GM19023 (cell line): ENCODE data around the gene TIAM1.

ENCODE experiments used
- ATAC-seq: cut with Tn5 transposase; IDR thresholded peaks from one replicate; pipeline ENCODE4 v1.9.1; 2021; ENCODE audit warnings: mild to moderate bottlenecking, moderate library complexity; ENCODE audit not compliant: unreplicated experiment

Gene TIAM1

DNA sequence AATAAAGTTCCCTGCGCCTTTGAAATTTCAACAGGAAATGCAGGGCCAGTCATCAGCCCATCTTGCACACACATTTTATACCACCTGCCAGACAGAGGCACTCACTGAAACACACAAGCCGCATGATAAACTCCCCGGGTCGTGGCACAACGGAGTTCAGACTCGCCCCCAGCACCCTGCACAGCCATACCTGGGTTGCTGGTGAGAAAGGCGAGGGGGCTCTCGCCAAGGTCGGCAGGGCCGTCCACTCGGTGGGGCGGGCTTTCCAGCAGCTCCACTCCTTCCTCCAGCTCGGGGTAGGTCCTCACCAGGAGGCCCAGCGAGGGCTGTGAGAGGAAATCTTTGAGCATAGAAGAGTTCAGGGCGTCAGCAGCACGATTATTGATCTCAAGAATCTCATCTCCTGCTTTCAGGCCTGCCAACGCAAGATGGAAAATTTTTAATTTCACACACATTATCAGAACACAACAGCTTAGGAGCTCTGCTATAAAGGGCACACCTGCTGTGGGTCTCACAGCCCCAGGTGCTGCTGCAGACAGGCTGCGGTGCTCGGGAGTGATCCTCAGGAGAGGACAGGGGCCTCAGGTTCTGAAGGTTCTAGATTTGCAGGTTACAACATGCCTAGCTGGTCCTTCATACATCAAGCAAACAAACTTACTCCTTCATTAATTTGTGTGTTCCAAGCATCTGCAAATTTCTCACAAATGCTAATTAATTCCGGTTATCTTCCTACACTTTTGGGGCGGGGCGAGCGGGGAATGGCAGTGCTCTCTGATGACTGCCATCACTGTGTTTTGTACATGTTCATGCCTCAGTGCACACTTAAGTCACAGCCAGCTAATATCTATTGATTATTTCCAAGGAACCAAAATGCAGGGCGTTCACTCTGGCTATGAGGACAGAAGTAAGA lies 161.6 kb downstream of the TIAM1 start:
- ATAC-seq = no peak

- ATAC-seq = no peak
Observed at GRCh38 chr21:31181082-31181750, 162.8 kb downstream of the TIAM1 start.

DNA sequence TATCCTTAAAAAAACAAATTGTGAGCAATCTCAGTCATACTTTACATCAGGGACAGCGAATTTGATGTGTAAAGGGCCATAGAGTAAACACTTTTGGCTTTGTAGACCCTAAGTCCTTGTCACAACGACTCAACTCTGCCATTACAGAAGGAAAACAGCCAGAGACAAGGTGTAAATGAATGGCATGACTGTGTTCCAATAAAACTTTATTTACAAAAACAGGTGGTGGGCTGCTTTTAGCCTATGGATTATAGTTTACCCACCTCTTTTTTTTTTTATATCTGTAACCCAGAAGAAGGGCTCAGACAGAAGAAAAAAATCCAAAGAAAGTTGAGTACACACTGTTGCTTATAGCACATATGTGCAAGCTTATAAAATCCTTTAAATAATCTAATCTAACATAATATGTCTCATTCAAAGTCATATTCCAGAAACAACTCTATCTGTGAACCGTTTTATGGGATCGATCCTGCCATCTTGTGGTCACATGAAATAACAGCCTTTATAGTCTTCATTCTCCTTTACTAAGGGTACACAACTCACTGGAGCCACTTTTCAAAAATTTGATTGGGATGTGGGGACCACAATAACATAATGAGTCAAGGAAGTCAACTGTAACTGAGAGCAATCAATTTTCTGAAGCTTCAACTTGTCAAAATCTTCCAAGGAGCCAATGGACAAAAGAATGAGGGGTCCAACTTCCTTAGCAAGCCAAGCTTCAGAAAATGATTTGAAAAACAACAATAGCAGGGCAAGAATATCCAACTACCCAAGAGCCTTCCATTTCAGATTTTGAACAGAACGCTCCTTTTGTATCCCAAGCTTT lies 163.6 kb downstream of the TIAM1 start:
- no peak for ATAC-seq

GRCh38 chr21:31176725-31177124 lies 167.3 kb downstream of the TIAM1 start:
- no peak for ATAC-seq

GRCh38 chr21:31176080-31176551 lies 167.9 kb downstream of the TIAM1 start:
- ATAC-seq = no peak

DNA sequence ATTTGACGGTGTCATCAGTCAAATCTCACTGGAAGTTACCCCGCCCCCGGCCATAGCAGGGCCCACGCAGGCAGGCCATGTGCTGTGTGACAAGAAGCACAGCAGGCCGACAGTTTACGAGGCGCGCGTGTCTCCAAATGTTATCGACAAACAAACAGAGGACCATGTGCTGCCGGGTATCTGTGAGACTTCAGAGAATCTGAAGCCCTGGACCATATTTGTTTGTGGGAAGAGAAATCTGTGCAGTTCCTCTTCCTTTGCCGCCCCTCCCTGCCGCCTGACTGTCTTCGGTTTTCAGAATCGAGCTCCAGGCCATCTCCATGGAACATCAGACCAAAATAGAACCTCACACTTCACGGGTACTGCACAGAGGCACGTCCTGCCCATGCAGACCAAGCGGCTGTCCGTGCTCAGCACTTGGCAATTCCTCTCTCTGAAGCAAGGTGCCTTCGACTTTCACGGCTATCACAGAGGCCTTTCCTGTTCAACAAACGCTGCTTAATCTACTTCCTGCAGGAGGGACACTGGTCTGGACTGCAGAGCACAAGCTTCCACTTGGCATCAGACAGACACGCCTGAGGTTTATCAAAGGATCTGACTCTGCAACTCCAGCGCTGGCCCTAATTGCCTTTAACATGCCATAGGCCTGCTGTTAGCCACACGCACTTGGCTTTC lies 170.0 kb downstream of the TIAM1 start:
- no peak for ATAC-seq

DNA sequence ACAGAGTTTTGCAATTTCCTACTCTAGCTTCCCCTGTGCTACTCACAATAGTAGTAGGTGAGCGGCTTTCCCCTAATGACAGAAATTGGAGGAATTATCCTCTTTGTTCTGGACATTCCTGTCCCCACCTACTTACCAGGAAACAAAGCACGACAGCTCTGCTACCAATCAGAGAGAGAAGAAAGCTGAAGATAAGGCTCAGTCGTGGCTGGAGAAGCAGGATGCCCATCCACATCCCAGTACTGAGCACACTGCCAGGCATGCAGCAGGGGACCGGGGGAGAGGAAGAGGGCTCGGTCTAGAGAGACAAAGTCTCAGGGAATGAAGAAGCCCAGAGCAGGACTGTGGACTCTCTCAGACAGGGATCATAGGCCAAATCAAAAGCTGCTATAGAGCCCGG lies 171.7 kb downstream of the TIAM1 start:
- ATAC-seq = no peak

DNA sequence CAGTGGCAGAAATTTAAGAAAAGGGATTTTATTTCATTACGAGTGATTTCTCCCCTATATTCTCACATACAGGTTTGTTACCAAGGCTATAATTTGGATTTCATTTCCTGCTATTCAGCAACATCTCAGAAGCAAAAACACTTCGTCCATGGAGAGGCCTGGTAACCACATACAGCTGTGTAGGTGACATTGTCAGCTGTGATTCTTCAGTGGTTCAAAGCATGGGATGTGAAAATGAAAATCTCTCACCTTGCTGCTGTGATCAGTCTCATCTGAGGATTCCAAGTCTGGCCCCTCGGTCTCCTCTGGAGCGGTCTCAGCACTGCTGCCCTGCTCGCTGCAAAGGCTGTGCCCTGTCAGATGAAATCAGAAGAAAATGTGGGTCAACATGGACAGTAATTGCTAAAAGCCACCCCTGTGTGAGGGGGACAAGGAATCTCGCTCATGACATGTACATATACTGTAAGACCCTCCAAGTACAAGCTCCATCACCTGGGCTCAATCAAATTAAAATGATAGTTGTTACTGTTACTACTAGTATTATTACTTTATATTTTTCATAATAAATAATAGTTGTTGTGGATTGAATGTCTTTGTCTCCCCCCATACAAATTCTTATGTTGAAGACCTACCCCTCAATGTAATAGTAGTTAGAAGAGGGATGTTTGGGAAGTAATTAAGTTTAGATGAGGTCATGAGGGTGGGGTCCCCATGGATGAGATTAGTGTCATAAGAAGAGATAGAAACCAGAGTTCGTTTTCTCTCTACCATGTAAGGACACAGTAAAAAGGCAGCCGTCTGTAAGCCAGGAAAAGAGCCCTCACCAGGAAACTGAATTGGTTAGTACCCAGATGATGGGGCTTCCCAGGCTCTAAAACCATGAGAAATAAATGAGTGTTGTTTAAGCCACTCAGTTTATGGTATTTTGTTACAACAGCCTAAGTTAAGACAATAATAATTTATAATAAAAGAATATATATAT lies 179.1 kb downstream of the TIAM1 start:
- ATAC-seq = no peak

DNA sequence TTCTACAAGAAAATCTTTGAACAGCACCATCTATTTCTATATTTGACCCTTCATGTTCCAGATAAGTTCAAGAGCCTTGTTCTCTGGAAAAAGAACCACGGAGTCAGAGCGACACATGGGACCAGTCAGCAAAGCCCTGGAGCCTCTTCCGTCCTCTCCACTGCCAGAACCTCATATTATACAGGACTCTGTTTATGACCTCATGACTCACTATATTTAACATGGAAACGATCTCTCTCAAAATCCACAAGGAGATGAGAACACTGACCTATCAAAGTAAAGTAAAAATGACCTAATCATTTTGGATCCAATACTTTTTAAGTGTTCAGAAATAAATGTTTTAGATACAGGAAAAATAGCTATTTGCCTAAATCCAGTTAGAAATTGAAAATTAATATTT lies 181.2 kb downstream of the TIAM1 start:
- ATAC-seq = no peak

- no peak for ATAC-seq
Observed at GRCh38 chr21:31162079-31162699, 181.9 kb downstream of the TIAM1 start.

DNA sequence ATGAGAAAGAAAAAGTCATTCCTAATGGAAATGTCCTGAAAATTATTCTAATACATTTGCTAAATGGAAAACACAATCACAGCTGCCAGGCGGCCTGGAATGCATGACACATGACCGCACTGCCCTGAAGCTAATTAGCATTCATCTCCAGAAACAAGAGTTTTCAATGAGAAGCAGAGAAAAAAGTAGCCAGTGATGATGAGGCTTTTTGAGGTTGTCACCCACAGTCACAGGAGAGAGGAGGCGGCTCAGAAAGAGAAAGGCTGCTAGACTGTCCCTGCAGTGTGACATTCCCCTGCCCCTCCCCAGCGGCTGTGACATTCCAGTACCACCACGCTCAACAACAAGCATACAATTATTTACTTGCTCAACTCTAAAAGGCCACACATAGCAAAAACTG lies 182.9 kb downstream of the TIAM1 start:
- no peak for ATAC-seq

GRCh38 chr21:31159808-31160207 lies 184.3 kb downstream of the TIAM1 start:
- no peak for ATAC-seq

DNA sequence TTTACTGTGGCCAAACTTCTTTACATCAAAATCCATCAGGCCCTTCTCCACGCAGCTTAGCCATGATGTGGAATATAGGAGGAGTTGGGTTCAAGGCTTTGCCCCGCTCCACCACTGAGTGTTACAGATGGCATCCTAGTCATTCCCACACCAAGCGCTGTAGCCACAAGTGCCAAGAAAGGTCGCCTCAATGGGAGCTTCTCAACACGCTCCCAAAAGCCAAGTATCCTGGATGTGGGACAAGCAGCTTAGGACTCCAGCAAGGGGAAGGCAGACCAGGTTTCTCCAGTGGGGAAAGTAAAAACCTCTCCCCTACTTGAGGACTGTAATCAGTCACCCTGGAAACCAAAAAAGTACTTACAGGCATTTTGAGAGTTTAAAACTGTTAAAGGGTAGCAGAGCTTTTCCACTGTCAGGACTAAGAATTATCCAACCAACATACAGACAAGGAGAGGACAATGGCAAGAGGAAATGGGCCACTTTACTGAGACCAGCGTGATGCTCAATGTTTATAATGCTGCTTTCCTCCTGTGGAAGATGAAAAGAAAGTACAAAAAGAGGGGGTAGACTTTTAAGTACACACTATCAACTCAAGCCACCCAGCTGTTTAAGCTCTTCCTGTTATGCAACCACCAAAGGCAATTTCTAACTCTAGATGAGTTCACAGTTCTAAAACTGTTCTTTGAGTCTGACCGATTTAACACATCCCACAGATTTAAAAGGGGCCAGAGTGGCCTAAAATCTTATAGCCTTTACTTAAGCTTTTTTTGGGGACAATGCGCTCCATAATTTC lies 185.1 kb downstream of the TIAM1 start:
- ATAC-seq = no peak

GRCh38 chr21:31157756-31158155 lies 186.3 kb downstream of the TIAM1 start:
- no peak for ATAC-seq

GRCh38 chr21:31156662-31157061 lies 187.4 kb downstream of the TIAM1 start:
- no peak for ATAC-seq

GRCh38 chr21:31156169-31156568 lies 187.9 kb downstream of the TIAM1 start:
- ATAC-seq = no peak

GRCh38 chr21:31151156-31152045 lies 192.7 kb downstream of the TIAM1 start:
- ATAC-seq = no peak
